ENCODE results near the gene SRRM4.
"Not testable (repeated sequence)": the region's sequence is repeated elsewhere in the genome, so short reads cannot be mapped to it uniquely, and the experiment has no call there.

The SRRM4 gene

DNA sequence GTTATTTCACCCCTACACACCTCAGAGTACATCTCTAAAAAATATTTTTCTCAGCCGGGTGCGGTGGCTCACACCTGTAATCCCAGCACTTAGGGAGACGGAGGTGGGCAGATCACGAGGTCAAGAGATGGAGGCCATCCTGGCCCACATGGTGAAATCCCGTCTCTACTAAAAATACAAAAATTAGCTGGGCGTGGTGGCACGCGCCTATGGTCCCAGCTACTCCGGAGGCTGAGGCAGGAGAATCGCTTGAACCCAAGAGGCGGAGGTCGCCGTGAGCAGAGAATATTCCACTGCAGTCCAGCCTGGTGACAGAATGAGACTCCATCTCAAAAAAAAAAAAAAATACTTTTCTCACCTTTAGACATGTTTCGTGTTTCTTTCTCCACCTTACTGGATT is 52.0 kb downstream of the SRRM4 start:
- H3K9me3 Mint-ChIP-seq, H3K27ac Mint-ChIP-seq, H3K4me3 Mint-ChIP-seq, ATAC-seq, H3K4me1 Mint-ChIP-seq, H3K36me3 Mint-ChIP-seq: not testable (repeated sequence)
- H3K27me3 Mint-ChIP-seq: peaks cover 14% of the 10 kb centered on the region

DNA sequence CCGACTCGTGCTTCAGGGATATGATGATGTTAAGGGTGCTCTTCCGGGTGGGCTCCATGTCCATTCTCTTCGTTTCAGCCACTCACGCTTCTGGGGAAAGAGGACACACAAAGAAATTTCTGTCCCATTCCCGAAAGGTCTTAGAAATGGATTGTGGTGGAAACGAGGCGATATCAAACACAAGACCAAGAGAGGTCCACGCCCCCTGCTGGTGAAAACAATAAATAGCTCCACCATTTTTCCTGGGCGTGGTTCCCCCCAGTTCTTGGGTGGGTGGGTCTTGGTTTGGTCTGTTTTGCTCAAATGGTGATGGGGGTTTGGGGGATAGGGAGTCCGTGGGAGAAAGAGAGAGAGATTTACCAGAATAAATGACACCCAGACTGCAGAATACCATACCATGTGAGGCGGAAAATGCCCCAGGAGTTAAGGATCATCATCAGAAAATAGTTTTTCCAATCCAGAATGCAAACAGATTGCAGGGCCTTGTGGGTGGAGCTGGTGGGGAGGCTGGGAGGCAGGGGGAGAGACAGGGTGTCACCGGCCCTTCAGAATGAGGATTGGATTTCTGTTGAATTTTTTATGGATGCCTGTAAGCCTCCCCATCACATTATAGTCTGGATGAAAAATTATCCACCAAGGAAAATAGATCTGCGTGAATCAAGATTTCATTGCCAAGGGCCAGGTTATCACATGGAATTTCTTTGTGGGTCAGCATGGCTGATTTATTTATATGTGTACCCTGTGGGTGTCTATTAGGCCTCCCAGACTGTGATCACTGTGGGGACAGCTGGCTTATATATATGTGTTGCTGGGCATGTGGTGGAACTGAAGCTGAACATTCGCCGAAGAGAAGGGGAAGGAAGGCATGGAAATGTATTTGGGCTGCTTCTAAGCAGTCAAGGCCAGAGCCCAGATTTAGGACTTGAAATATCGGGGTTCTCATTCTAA is 55.8 kb downstream of the SRRM4 start:
- no peak overlapping the region for H3K4me3 Mint-ChIP-seq
- H3K27me3 Mint-ChIP-seq: peaks cover 14% of the 10 kb centered on the region
- peaks cover 3% of the 10 kb centered on the region for H3K9me3 Mint-ChIP-seq
- H3K36me3 Mint-ChIP-seq: no peaks in the 10 kb centered on the region
- ATAC-seq: no peak
- H3K27ac Mint-ChIP-seq: no peak overlapping the region
- no peaks in the 10 kb centered on the region for H3K4me1 Mint-ChIP-seq

DNA sequence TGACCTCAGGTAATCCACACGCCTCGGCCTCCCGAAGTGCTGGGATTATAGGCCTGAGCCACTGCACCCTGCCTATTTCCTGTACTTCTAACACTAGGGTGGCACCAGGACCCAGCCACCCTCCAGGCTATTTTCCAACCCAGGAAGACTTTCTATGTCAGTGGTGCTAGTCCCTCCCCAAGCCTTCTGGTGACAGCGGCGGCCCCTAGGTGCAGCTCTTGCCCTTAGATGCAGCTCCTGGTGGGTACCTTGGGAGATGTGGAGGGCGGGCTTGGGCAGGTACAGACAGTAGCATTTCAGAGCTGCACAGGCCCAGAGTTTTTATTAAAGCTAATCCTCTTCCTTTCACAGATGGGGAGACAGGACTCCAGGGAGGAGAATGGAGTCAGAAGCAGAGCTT is 62.8 kb downstream of the SRRM4 start:
- H3K4me1 Mint-ChIP-seq: no peaks in the 10 kb centered on the region
- H3K27ac Mint-ChIP-seq: no peak overlapping the region
- ATAC-seq: no peak
- H3K4me3 Mint-ChIP-seq: no peak overlapping the region
- no peaks in the 10 kb centered on the region for H3K27me3 Mint-ChIP-seq
- peaks cover 9% of the 10 kb centered on the region for H3K9me3 Mint-ChIP-seq
- H3K36me3 Mint-ChIP-seq: no peaks in the 10 kb centered on the region

DNA sequence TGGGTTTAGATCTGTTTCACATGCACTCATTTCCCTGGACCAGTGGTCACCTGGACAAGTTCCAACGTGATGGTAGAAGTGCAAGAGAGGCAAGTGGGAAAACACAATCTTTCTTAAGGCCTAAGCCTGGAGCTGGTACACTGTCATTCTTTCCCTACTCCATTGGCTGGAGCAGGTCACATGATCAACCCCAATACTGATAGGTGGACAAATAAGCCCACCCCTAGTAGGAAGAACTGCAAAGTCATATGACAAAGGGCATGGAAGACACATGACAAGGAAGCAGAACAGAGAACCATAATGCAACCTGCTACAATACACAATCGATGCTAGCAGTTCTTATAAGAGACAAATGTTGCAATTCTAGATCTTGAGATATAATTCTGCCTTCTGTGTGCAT is 66.3 kb downstream of the SRRM4 start:
- H3K27ac Mint-ChIP-seq: no peak overlapping the region

DNA sequence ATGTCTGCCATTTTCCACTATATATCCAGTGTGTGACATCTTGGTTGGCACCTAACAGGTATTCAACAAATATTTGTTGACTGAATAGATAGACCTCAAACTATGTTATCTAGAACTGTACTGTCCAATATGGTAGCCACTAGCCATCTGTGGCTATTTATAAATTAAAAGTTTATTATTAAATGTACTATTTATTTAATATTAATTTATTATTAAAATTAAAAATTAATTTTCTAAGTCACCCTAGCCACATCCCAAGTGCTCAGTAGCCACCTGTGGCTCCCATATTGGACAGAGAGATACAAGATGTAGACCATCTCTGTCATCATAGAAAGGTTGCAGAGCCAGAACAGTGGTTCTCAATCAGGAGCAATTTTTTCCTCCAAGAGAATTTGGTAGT is 69.3 kb downstream of the SRRM4 start:
- Mint-ChIP-seq H3K9me3 (peaks cover 14% of the 10 kb centered on the region), H3K27me3 (no peaks in the 10 kb centered on the region), H3K4me1 (no peaks in the 10 kb centered on the region), H3K36me3 (no peaks in the 10 kb centered on the region), H3K27ac (no peak overlapping the region), H3K4me3 (no peak overlapping the region)
- ATAC-seq: no peak

More for the DNA sequence above, 66.3 kb downstream of the SRRM4 start:
- Mint-ChIP-seq H3K4me3 (no peak overlapping the region), H3K27me3 (no peaks in the 10 kb centered on the region), H3K9me3 (peaks cover 11% of the 10 kb centered on the region), H3K4me1 (no peaks in the 10 kb centered on the region), H3K36me3 (no peaks in the 10 kb centered on the region)
- no peak for ATAC-seq

DNA sequence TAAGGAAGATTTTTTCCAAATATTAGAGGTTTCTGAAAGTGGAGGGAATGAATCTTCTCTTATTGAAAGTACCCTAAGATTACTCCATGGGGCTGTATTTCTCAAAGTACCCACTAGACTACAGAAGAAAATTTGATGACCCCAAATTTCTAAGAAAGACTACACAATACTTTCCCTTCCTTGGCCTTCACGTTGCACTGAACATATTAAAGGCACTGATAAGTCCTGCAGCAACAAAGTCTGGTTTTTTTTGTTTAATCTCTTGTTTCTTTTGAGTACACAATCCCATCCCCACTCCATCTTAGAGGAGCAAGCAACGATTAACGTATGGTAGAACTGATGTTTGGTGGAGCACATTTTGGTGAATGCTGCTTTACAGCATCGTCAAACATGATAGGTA is 70.1 kb downstream of the SRRM4 start:
- H3K4me3 Mint-ChIP-seq: no peak overlapping the region
- H3K9me3 Mint-ChIP-seq: peaks cover 14% of the 10 kb centered on the region
- no peaks in the 10 kb centered on the region for H3K4me1 Mint-ChIP-seq
- H3K27ac Mint-ChIP-seq: no peak overlapping the region
- ATAC-seq: no peak
- no peaks in the 10 kb centered on the region for H3K36me3 Mint-ChIP-seq
- no peaks in the 10 kb centered on the region for H3K27me3 Mint-ChIP-seq

DNA sequence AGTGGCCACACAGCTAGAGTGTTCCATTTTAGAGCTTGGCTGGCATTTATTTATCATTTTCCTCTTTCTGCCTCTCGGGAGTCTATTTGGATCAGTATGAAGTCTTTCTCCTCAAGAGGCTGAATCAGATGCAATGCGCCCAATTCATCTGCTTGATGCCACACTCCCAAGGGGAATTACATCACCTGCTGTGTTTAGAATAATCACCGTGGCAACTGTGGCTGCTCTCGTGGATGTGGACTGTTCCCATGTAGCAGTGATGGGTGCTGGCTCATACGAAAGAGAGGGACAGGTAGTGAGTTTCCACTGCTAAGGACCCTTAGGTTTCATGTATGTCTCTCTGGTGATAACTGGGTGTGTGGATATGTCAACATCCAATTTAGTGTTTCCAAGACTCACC is 70.7 kb downstream of the SRRM4 start:
- Mint-ChIP-seq H3K4me1 (no peaks in the 10 kb centered on the region), H3K9me3 (peaks cover 14% of the 10 kb centered on the region), H3K27me3 (no peaks in the 10 kb centered on the region), H3K27ac (no peak overlapping the region), H3K4me3 (no peak overlapping the region), H3K36me3 (no peaks in the 10 kb centered on the region)
- no peak for ATAC-seq

DNA sequence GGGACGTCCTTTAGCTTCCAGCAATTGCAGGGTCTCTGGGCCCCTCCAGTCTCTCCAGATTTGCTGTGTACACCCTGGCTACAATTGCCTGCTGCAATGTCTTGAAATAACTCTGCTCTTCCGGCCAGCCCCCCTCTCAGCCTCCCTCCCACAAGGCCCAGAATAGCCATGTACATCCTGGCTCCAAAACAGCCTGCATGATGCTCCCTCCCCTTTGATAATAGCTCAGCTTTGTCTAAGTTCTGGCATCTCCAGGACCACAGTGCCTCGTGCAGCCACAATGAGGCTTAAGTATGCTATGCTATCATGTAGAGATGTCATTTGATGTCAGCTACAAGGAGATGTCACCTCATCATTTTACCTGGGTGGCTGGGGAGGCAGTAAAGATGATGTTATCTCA is 74.6 kb downstream of the SRRM4 start:
- Mint-ChIP-seq H3K4me3 (no peak overlapping the region), H3K27ac (no peak overlapping the region), H3K9me3 (peaks cover 13% of the 10 kb centered on the region), H3K27me3 (no peaks in the 10 kb centered on the region), H3K36me3 (no peaks in the 10 kb centered on the region), H3K4me1 (no peaks in the 10 kb centered on the region)
- ATAC-seq: peak; percentile 20

DNA sequence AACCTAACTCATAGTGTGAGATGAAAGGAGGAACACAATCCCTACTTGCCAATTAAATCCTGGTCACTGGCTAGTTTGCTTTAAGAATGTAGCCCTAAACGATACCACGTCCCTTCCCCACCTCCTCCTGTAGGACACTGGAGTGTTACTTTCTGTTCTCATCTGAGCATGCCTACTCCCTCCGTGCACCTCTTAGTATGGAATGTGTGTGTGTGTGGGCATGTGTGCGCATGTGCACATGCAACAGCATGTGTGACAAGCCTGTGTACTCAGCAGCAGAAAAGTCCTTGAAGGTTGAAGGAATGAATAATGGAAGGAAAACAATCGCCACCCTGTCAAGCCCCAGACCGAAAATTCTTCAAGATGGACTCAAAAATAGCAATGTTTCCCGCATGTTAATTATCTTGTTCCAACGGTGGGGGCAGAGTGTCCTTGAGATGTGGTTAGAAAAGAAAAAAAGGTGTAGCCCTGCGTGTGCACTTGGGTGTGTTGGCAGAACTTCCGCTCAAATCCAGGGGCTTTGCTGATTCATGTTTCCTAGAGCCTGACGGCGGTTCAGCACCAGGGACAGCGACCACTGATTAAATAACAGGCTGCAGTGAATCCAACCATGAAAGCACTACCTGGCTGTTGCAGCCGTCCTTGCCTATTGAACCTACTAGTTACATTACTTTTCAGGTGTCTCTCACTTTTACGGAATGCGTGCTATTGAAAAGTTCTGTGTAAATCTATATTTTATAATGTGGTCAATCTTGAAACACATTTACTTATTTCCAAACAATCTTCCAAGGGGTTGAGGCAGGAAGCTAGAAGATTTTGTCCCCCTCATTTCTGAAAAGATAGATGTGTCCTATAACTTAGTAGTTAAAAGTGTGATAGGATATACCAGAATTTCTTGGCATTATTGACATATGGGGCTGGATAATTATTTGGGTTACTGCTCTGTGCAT is 79.8 kb downstream of the SRRM4 start:
- Mint-ChIP-seq H3K4me3 (no peak overlapping the region), H3K36me3 (no peaks in the 10 kb centered on the region)

DNA sequence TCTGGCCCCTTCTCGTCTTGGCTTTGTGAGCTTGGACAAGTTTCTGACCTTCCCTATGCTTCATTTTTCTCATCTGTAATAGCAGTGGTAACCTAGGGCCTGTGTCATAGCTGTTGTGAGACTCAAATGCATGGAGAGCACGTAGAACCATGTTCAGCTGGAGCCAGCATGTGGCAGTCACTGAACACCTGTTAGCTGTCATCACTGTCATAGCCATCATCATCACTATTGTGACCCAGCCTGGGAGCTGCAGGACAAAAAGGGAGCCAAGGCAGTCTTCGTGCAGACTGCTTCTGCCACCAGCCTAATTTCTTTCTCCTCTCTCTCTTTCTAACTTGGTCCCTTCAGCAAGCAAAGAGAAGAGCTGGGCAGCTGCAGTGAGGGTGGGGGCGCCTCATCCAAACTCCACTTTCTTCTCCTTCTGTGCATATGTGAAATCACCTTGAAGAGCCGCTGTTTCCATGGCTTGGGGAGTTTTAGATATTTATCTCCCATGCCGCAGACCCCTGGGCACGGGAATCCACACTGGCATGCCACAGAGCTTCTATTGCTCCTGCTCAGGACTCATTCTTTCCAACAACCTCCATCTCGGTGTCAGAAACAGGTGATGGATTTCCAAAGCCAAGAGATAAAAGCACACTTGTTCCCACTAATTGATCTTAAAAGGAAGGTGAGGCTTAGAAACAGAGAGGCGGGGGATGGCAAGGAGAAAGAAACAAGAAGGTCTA is 87.0 kb downstream of the SRRM4 start:
- Mint-ChIP-seq H3K27ac (no peak overlapping the region), H3K9me3 (no peaks in the 10 kb centered on the region), H3K27me3 (peaks cover 26% of the 10 kb centered on the region), H3K4me3 (no peak overlapping the region), H3K4me1 (no peaks in the 10 kb centered on the region), H3K36me3 (no peaks in the 10 kb centered on the region)
- ATAC-seq: no peak

More for the DNA sequence above, 79.8 kb downstream of the SRRM4 start:
- H3K27me3 Mint-ChIP-seq: peaks cover 9% of the 10 kb centered on the region
- peaks cover 7% of the 10 kb centered on the region for H3K9me3 Mint-ChIP-seq
- no peaks in the 10 kb centered on the region for H3K4me1 Mint-ChIP-seq
- H3K27ac Mint-ChIP-seq: no peak overlapping the region
- no peak for ATAC-seq

DNA sequence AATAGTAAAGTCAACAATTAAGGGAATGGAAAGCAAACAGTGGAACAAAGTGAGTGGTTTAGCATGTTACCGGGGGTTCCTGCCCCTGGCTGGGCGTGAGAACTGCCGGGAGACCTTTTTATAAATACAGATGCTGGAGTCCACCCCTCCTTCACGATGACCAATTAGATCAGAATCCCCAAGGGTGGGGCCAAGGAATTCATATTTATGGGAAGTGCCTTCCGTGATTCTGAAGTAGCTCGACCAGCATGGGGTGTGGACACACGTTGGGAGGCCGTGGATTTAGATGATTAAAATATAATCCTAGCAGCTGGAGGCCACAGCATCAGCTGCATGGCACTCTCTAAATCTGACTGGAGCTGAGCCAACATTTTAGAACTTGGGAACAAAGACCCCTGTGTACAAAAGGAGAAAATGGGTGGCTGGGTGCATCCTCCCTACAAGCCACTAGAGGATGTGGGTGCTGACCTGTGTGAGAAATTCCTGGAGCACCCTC is 87.9 kb downstream of the SRRM4 start:
- no peak overlapping the region for H3K27ac Mint-ChIP-seq
- H3K9me3 Mint-ChIP-seq: no peaks in the 10 kb centered on the region
- no peaks in the 10 kb centered on the region for H3K36me3 Mint-ChIP-seq
- no peak overlapping the region for H3K4me3 Mint-ChIP-seq
- peaks cover 19% of the 10 kb centered on the region for H3K27me3 Mint-ChIP-seq
- no peak for ATAC-seq
- no peaks in the 10 kb centered on the region for H3K4me1 Mint-ChIP-seq

DNA sequence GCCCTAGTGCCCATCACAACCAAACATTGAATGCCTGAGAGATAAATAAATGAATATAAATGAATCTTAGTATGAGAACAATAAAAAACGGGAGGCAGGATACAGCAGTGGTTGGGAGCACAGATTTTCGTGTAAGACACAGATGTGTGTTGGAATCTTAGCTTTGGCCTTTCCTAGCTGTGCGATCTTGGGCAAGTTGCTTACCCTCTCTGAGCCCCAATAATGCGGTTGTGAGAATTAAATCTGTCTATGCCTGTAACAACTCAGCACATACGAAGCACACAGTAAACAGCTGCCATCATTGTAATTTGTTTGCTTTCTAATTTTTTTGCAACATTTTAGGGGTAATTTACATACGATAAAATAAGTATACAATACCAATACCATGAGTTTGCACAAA is 89.8 kb downstream of the SRRM4 start:
- ATAC-seq: no peak
- no peaks in the 10 kb centered on the region for H3K4me1 Mint-ChIP-seq
- H3K36me3 Mint-ChIP-seq: no peaks in the 10 kb centered on the region
- no peak overlapping the region for H3K4me3 Mint-ChIP-seq
- peaks cover 19% of the 10 kb centered on the region for H3K27me3 Mint-ChIP-seq
- no peaks in the 10 kb centered on the region for H3K9me3 Mint-ChIP-seq
- no peak overlapping the region for H3K27ac Mint-ChIP-seq

DNA sequence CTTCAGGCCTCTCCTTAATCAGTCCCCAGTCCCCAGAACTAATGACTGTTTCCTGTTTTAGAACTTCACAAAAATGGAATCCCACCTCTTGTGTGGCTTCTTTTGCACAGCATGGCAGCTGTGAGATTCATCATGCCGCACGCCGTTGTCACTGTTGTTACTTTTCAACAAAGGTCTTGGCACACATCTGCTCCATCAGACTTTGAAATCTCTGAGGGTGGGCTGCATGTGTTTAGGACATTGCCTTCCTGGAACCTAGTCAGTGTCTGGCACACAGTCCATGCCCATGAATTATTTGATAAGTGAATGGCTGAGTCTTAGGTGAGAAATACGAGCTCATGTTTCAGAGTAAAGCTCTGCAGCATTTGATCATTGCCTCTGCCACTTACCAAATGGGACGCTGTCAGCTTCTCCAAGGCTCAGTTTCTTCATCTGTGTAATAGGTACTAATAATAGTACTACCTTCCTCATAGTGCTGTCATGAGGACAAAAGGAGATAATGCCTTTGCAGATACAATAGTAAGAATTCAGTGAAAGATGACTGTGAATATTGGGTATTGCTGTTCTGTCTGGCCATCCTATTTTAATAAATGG is 90.4 kb downstream of the SRRM4 start:
- Mint-ChIP-seq H3K27ac (no peak overlapping the region), H3K4me1 (no peaks in the 10 kb centered on the region), H3K27me3 (peaks cover 16% of the 10 kb centered on the region), H3K9me3 (no peaks in the 10 kb centered on the region), H3K4me3 (no peak overlapping the region), H3K36me3 (no peaks in the 10 kb centered on the region)
- ATAC-seq: no peak

DNA sequence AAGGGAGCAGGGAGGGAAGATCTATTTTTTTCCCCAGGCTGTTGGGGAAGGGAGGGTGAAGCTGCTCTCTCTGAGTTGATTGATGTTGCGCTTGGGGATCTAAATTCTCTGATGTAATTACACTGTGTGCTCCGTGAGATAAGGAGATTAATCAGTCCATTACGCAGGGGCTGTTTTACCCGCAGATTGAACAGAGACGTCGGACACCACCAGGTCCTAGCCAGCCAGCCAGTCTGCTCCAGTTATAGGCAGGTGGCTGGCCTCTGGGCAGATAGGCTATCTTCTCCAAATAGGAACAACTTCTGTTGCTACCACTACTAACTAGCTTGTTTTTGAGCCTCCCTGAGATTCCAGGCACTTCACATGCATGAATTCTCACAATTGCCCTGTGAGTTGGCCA is 91.1 kb downstream of the SRRM4 start:
- peaks cover 9% of the 10 kb centered on the region for H3K27me3 Mint-ChIP-seq
- H3K4me3 Mint-ChIP-seq: no peak overlapping the region
- no peaks in the 10 kb centered on the region for H3K9me3 Mint-ChIP-seq

More for the DNA sequence above, 91.1 kb downstream of the SRRM4 start:
- no peak overlapping the region for H3K27ac Mint-ChIP-seq
- ATAC-seq: no peak
- H3K36me3 Mint-ChIP-seq: no peaks in the 10 kb centered on the region
- H3K4me1 Mint-ChIP-seq: no peaks in the 10 kb centered on the region
